Neural cell (in vitro differentiated cells): ENCODE measurements around the gene VRK1. TPM values are rescaled to one million over a fixed set of nuclear protein-coding genes. Genes with fewer than 3 reads are reported as not detected.
A peak's percentile ranks its signal among the peaks of the same experiment; 100 is the strongest.

Source experiments
- H2AFZ ChIP-seq: fragments of 200-600, 300-800 bp; sonication (generic), shearing (Covaris generic); 2 replicates; pipeline ENCODE4 v1.6.0; 2014; ENCODE audit warnings: low read depth, mild to moderate bottlenecking, antibody characterized with exemption, low read length, moderate library complexity
- H3F3A ChIP-seq: fragments of 200-600 bp; shearing (Covaris generic); 2 replicates; pipeline ENCODE4 v1.6.1; 2016; ENCODE audit warnings: mild to moderate bottlenecking, moderate library complexity, mixed read lengths, antibody characterized with exemption, low read length; ENCODE audit not compliant: insufficient read depth, poor library complexity, severe bottlenecking
- H3K27ac ChIP-seq: fragments of 200-600, 300-800 bp; sonication (generic), shearing (Covaris generic); 2 replicates; pipeline ENCODE4 v1.5.1; 2014; ENCODE audit warnings: mild to moderate bottlenecking, low read length, moderate library complexity
- H3K27me3 ChIP-seq: fragments of 300-800, 200-600 bp; sonication (generic), shearing (Covaris generic); 2 replicates; pipeline ENCODE4 v1.6.0; 2014; ENCODE audit warnings: mild to moderate bottlenecking, low read depth, low read length, moderate library complexity; ENCODE audit not compliant: insufficient read depth
- H3K36me3 ChIP-seq: fragments of 300-800, 200-600 bp; sonication (generic), shearing (Covaris generic); 2 replicates; pipeline ENCODE4 v1.5.1; 2014; ENCODE audit warnings: mild to moderate bottlenecking, antibody characterized with exemption, low read length, moderate library complexity; ENCODE audit not compliant: insufficient read depth
- H3K4me2 ChIP-seq: fragments of 300-800, 200-600 bp; sonication (generic), shearing (Covaris generic); 2 replicates; pipeline ENCODE4 v1.6.0; 2014; ENCODE audit warnings: mild to moderate bottlenecking, low read length
- H3K4me3 ChIP-seq: fragments of 300-800, 200-600 bp; sonication (generic), shearing (Covaris generic); 2 replicates; pipeline ENCODE4 v1.5.1; 2014; ENCODE audit warnings: mild to moderate bottlenecking, low read length, moderate library complexity
- H3K79me2 ChIP-seq: fragments of 200-600 bp; shearing (Covaris generic); replicated peaks from 2 replicates; pipeline ENCODE4 v1.6.0; 2014; ENCODE audit warnings: mild to moderate bottlenecking, low read length, moderate library complexity; ENCODE audit not compliant: insufficient read depth
- H3K9ac ChIP-seq: fragments of 300-800, 200-600 bp; sonication (generic), shearing (Covaris generic); 2 replicates; pipeline ENCODE4 v1.6.1; 2016; ENCODE audit warnings: mild to moderate bottlenecking, low read length, mixed read lengths
- H3K9me2 ChIP-seq: fragments of 200-600 bp; shearing (Covaris generic); 2 replicates; pipeline ENCODE4 v1.6.1; 2016; ENCODE audit warnings: mild to moderate bottlenecking, low read length, mixed read lengths; ENCODE audit not compliant: insufficient read depth
- H3K9me3 ChIP-seq: fragments of 200-600, 300-800 bp; sonication (generic), shearing (Covaris generic); 2 replicates; pipeline ENCODE4 v1.6.1; 2016; ENCODE audit warnings: mild to moderate bottlenecking, mixed run types, low read length, moderate library complexity, mixed read lengths
- H4K20me1 ChIP-seq: fragments of 200-600 bp; shearing (Covaris generic); 2 replicates; pipeline ENCODE4 v1.6.1; 2016; ENCODE audit warnings: mild to moderate bottlenecking, mixed run types; ENCODE audit not compliant: insufficient read depth
- CTCF ChIP-seq: fragments of 450-650 bp; IDR thresholded peaks from 2 replicates; pipeline ENCODE4 v1.5.1; 2014; ENCODE audit warnings: antibody characterized with exemption, mild to moderate bottlenecking, moderate library complexity; ENCODE audit not compliant: poor library complexity, severe bottlenecking
- EP300 ChIP-seq: fragments of 450-650 bp; conservative IDR thresholded peaks from 2 replicates; pipeline ENCODE4 v1.6.1; 2014; ENCODE audit warnings: antibody characterized with exemption, mild to moderate bottlenecking, moderate library complexity; ENCODE audit not compliant: poor library complexity, severe bottlenecking
- EZH2 ChIP-seq: fragments of 200-600, 300-800 bp; shearing (Covaris generic), sonication (generic); IDR thresholded peaks from 2 replicates; pipeline ENCODE4 v1.6.1; 2014; ENCODE audit warnings: antibody characterized with exemption, low read length, borderline replicate concordance, mild to moderate bottlenecking; ENCODE audit not compliant: insufficient read depth, poor library complexity, severe bottlenecking
- MXI1 ChIP-seq: fragments of 450-650 bp; conservative IDR thresholded peaks from 2 replicates; pipeline ENCODE4 v1.6.1; 2014; ENCODE audit warnings: antibody characterized with exemption, mild to moderate bottlenecking; ENCODE audit not compliant: poor library complexity, severe bottlenecking
- POLR2AphosphoS5 ChIP-seq: IDR thresholded peaks from 2 replicates; pipeline ENCODE4 v1.6.1; 2012
- RAD21 ChIP-seq: fragments of 450-650 bp; conservative IDR thresholded peaks from 2 replicates; pipeline ENCODE4 v1.6.1; 2014; ENCODE audit warnings: antibody characterized with exemption, mild to moderate bottlenecking, moderate library complexity
- REST ChIP-seq: IDR thresholded peaks from 2 replicates; pipeline ENCODE4 v1.6.1; 2012; ENCODE audit warnings: borderline replicate concordance
- SMC3 ChIP-seq: fragments of 450-650 bp; conservative IDR thresholded peaks from 2 replicates; pipeline ENCODE4 v1.6.1; 2014; ENCODE audit warnings: antibody characterized with exemption, mild to moderate bottlenecking, moderate library complexity; ENCODE audit not compliant: poor library complexity
- TAF1 ChIP-seq: IDR thresholded peaks from 2 replicates; pipeline ENCODE4 v1.6.1; 2012; ENCODE audit warnings: low read depth
- polyA plus RNA-seq: library from polyadenylated mRNA; depleted of rRNA; stranded (reverse); fragments of >200 nt; gene quantifications from 2 replicates; pipeline ENCODE4 v1.2.3, GENCODE V29; 2014

VRK1 gene
- polyA plus RNA-seq, 1 donor from 2014 or later = 86.0 TPM

- Histone ChIP-seq H3K27me3 (no peaks in the 10 kb centered on the region), H3F3A (no peaks in the 10 kb centered on the region), H3K4me3 (no peak overlapping the region), H4K20me1 (no peaks in the 10 kb centered on the region), H3K79me2 (no peaks in the 10 kb centered on the region), H3K27ac (peak overlapping the region; percentile 63), H3K9ac (no peak overlapping the region), H3K4me2 (no peak overlapping the region), H2AFZ (no peak overlapping the region), H3K36me3 (no peaks in the 10 kb centered on the region), H3K9me3 (peaks cover 6% of the 10 kb centered on the region), H3K9me2 (no peaks in the 10 kb centered on the region)
- TF ChIP-seq RAD21 (no peak), POLR2AphosphoS5 (no peak), EZH2 (no peak), CTCF (no peak), SMC3 (no peak)
These were observed 109.3 kb downstream of the VRK1 start for GRCh38 chr14:96906434-96906833.

- TF ChIP-seq TAF1 (no peak), POLR2AphosphoS5 (no peak), EP300 (no peak), EZH2 (no peak), RAD21 (no peak), SMC3 (no peak), REST (no peak), MXI1 (no peak), CTCF (no peak)
- Histone ChIP-seq H3K27me3 (no peaks in the 10 kb centered on the region), H3F3A (no peaks in the 10 kb centered on the region), H3K79me2 (no peaks in the 10 kb centered on the region), H3K9me3 (peaks cover 6% of the 10 kb centered on the region), H3K27ac (no peak overlapping the region), H3K36me3 (no peaks in the 10 kb centered on the region), H3K4me3 (no peak overlapping the region), H3K9ac (no peak overlapping the region), H2AFZ (no peak overlapping the region), H3K4me2 (no peak overlapping the region), H4K20me1 (no peaks in the 10 kb centered on the region), H3K9me2 (no peaks in the 10 kb centered on the region)
These were observed 112.7 kb downstream of the VRK1 start for GRCh38 chr14:96909841-96910364.
